ENCODE measurements around the gene AP2A2.

Gene AP2A2

DNA sequence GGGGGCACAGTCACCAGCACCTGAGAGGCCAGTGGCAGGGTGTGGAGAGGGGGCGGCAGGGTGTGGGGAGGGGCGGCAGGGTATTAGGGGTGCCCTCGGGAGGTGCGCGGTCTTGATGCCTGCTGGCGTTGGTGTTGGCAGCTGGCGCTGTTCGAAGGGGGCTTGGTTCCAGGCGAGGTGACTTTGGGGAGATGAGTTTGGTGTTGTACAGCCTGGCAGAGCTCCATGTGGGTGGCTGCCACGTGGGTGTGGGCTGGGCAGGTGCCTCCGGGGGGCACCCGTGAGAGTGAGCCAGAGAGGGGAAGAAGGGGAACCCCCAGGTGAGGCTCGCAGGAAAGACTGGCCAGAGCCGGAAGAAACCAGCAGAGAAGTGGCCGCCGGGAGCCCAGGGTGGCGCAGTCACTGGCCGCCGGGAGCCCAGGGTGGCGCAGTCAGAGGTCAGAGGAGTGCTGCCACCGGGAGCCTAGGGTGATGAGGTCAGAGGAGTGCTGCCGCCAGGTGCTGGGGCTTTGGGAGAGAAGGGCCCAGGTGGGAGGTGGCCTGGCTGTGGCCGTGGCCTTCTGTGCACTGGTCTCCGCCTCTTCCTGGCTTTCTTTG is 66.1 kb downstream of the AP2A2 start:
- DNase-seq (ENCODE audit: insufficient read length, low spot score) (no peak), FAIRE-seq (no peak)

DNA sequence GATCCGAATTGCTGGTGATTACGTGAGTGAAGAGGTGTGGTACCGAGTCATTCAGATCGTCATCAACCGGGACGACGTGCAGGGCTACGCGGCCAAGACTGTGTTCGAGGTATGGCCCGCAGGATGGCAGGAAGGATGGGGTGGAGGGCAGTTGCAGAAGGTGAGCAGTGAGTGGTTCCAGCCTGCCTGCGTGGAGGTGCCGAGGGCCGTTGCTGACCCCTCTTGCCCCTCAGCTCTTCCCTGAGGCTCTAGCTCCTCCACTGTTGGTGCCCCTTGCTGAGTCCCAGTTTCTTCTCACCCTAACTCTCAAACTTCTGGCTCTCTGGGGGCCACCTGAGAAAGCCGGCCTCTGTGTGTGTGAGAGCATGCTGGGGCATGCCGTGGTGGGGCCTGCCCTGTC is 66.9 kb downstream of the AP2A2 start:
- DNase-seq (ENCODE audit: insufficient read length, low spot score) (no peak), FAIRE-seq (no peak)

DNA sequence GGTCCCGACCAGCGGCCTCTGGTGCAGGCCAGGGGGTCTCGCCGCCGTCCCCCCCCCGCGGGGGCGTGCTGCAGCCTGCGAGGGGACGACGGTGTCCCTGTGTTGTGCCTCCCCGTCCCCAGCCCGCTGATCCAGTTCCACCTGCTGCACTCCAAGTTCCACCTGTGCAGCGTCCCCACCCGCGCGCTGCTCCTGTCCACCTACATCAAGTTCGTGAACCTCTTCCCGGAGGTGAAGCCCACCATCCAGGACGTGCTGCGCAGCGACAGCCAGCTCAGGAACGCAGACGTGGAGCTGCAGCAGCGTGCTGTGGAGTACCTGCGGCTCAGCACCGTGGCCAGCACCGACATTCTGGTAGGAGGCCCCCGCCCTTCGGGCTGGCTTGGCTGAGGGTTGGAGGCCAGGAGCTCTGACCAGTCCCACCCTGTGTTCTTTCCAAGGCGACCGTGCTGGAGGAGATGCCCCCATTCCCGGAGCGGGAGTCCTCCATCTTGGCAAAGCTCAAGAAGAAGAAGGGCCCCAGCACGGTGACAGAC is 68.0 kb downstream of the AP2A2 start:
- FAIRE-seq (no peak), DNase-seq (ENCODE audit: insufficient read length, low spot score) (no peak)

DNA sequence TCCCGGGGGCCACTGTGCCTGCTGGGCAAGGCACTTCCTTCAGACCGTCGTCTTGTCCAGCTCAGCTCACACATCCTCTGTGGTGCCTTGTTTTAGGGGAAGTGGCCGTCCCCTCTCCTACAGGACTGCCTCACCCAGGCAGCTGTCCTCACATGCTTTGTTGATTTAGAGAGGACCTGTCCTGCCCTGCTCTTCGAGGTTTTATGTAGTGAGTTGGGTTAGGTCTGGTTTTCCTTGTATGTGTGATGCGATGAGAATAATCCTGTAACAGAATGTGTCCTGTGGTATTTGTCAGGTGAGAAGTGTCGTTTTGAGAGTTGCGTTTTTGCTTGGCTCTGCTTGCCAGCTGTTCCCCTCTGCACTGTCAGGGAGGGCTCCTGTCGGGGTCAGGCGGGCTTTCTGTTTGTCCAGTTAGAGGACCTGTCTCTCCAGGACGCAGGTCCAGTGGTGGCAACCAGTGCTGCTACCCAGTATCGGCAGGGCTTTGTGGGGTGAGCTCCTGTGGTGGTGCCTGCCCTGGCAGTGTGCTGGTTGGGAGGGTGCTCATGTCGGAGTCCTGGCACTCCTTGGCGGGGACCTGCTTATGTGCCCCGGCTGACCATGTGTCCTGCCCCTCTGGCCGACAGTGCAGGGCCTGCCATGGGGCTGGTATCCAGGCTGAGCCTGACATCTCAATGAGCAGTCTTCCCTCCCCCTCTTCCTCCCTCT is 69.5 kb downstream of the AP2A2 start:
- FAIRE-seq = no peak
- DNase-seq (ENCODE audit: insufficient read length, low spot score) = no peak

DNA sequence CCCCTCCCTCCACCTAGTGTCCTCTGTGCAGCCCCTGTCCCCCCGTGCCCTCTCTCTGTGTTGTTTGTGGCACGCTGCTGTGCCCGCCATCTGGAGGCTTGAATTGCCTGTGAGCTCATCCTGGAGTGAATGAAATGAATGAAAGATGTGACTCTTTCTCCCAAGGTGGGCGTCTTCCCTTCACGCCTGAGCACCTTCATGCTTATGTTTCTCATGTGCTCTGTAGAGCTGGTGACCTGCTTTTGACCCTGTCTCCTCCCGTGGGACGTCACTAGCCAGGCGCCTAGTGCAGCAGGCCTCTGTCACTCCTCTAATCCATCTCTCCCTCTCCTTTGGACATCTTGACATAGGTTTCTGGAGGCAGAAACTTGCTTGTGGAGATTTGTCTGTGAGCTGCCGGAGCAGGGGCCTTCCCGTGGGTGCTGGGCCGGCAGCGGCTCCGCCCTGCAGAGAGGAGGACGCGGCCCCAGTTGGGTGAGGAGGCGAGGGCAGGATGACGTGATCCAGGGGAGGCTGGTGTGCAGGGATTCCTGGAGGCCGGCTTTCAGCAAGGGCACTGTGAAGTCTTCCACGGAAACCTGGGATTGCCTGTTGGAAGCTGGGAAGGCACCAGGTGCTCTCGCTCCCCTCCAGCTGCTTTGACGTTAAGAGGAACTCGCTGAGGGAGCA is 70.2 kb downstream of the AP2A2 start:
- DNase-seq (ENCODE audit: insufficient read length, low spot score) = no peak
- no peak for FAIRE-seq

DNA sequence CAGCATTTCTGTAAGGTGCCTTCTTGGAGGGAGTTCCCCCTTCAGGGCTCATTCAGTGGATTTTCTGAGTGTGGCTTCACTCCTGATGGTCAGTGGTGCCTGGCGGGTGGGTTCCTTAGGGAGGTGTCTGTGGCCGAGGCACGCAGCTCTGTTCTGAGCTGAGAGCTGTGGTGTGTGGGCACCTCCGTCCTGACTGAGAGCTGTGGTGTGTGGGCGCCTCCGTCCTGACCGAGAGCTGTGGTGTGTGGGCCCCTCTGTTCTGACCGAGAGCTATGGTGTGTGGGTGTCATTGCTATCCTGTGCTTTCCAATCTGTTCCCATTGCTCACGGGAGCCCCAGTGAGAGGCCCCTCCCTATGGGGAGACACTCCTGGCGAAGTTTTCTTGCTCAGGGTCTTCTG is 71.0 kb downstream of the AP2A2 start:
- no peak for FAIRE-seq

DNA sequence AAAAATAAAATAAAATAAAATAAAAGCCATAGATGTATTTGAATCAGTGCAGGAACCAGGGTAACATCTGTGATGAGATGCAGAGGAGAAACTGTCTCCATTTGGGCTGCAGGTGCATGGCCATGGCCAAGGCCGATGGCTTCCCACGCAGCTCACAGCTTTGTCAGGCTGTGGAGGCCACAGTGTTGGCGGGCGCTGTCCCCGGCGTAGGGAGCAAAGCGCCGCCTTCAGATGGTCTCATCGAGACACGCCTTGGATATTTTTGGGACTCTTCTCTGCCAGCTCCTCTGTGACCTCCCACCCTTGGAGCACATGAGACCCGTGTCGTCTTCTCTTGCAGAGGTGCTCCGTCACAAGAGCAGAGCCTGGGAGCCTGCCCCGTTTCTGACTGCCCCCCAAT is 72.2 kb downstream of the AP2A2 start:
- DNase-seq (ENCODE audit: insufficient read length, low spot score) = no peak
- FAIRE-seq = no peak

More for the DNA sequence above, 71.0 kb downstream of the AP2A2 start:
- no peak for DNase-seq (ENCODE audit: insufficient read length, low spot score)

DNA sequence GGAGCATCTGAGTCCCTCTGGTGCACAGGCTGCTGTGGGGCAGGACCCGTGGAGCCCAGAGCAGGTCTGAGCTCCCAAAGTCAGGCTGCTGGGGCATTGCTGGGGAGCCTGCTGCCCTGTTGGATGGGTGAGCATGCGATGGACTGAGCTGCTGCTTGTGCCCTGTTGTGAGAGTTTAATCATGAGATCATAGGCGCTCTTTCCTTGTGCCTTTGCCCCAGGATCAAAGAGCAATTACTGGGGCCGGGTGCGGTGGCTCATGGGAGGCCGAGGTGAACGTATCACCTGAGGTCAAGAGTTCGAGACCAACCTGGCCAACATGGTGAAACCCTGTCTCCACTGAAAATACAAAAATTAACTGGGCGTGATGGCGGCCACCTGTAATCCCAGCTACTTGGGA is 73.3 kb downstream of the AP2A2 start:
- FAIRE-seq (no peak), DNase-seq (ENCODE audit: insufficient read length, low spot score) (no peak)

DNA sequence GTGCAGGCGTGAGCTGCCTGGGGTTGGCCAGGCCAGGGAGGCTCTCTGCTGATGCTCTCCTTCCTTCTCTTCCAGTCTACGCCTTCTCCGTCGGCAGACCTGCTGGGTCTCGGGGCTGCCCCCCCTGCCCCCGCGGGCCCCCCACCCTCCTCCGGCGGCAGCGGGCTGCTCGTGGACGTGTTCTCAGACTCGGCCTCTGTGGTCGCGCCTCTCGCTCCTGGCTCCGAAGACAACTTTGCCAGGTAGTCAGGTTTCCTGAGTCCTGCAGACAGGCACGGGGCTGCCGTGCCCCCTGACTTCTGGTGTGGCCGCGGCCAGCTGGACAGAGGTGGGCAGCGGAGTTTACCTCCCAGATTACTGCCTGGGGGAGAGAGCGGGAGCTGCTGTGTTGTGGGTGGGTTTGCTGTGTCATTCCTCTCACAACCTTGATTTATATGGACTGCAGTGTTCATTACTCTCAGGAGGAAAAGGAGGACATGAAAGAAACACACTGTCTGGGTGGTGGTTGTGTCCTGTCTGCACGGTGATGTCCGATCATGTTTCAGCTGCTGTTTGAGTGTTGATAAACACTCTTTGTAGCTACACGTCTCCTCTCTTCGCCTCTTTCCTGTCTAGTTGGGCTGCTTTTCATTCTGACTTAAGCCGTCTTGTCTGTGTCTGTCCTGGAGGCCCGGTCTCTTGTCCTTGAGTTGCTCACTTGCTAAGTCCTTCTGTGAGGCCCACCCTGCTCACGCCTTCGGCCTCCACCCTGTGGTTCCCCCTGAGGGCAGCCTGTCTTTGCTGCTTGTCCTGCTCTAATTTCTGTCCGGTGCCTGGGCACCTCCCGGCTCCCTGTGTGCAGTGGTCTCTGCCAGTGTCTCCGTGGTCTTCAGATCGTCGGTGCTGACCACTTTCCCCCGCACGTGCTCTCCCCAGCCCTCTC is 74.9 kb downstream of the AP2A2 start:
- FAIRE-seq (no peak), DNase-seq (ENCODE audit: insufficient read length, low spot score) (no peak)

DNA sequence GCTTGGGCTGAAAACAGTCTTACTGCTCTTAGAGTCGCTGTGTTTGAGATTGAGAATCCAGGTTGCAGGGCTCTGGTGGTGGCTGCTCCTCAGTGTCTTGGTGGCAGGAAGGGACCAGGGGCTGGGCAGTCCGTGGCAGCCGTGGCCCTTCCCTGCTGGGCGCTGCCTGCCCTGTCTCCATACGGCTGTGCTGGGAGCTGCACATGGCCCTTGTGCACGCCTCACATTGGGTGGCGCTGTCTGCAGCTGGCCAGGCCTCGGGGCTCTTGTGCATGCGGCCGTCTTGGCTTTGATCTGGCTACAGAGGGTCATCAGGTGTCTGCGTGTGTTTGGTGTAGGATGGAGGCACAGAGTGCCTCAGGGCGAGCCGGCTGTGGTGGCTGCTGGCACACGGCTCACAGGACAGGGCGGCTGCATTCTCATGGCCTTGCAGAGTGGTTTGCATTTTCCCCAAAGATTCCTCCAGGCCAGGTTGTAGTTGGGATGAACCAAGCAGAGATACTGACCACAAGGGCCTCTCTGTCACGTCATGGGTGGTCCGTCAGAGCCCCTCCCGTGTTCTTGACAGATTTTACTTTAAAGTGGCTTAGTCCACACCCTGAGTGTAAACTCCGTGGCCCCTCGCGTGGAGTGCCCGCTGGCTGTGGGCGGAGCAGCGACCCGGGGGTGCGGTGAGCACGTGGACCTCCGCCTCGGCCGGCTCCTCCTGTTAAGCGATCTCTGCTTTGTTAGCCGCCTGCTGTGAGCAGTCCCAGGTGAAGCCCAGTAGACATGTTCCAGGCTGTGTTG is 76.1 kb downstream of the AP2A2 start:
- no peak for FAIRE-seq
- DNase-seq (ENCODE audit: insufficient read length, low spot score) = no peak

DNA sequence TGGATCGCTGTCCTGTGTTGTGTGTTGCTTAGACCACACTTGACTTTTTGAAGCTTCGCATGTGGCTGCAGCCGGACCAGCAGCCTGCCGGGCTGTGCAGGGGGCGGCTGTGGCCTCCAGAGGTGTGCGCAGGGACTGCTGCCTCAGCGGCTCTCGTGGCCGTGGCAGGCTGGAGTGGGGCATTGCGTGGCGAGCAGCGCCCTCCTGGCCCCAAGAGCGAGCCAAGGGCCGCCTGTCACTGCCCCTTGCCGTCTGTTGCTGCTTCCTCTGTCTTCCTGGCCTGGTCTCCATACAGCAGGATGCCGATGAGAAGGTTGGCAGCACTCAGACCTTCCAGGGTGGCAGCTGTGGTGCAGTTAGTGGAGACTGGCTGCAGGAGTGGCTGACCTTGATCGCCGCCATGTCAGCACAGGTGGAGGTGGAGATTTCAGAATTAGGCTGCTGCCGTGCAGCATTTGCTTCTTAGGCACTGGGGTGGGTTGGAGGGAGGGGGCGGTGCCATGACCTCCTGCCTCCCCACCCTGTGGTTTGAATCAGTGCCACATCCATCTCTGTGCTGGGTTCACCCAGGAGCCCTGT is 76.8 kb downstream of the AP2A2 start:
- FAIRE-seq = no peak
- DNase-seq (ENCODE audit: insufficient read length, low spot score) = no peak

DNA sequence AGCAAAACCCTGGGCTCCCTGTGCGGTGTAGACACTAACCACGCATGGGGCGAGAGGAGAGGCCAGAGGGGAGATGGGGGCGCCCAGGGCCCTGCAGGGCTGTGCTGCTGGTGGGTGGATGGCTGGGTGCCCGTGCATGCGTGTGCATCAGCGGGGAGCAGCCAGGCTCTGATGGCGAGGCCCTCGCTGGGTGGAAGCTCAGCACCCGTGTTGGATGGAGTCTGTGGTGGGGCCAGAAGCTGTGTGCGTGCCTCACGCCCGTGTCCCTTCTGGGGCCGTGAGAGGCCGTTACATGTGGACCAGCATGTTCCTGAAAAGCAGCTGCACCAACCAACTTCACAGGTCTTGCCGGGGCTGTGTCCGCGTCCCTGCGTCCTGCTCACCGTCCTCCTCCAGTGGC is 77.5 kb downstream of the AP2A2 start:
- DNase-seq (ENCODE audit: insufficient read length, low spot score) (no peak), FAIRE-seq (no peak)

DNA sequence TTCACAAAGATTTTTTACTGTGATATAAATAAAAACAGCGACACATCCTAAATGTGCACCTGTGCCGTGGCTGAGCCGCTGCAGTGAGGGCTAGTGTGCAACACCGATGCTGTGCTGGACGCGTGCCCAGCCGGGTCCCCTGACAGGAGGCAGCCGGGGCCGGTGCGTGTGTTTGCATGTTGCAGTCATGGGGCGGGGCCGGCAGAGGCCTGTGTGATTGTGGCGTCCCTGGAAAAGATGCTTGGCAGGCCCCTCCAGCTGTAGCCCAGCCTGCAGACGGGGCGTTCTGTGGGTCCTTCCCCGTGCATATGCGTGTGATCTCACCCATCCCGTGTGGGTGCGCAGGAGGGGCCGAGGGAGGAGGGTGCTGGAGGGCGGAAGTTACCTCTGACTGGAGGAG is 80.3 kb downstream of the AP2A2 start:
- no peak for FAIRE-seq
- no peak for DNase-seq (ENCODE audit: insufficient read length, low spot score)

DNA sequence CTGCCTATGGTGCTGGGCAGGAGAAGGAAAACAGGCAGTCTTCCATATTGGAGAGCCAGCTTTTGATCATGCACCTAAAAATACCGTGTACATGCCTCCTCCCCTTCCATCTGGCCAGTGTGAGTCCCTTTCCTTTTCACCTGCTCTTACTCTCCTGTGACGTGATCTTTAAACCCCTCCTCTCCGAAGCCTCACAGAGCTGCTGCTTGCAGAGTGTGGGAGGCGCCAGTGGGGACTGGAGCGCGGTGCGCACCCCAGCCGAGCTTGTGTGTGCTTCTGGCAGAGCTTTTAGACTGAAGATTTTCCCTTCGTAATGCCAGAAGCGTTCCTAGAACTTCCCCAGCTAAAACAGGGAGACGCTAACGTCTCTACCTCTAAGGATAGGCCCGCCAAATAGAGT is 81.1 kb downstream of the AP2A2 start:
- no peak for FAIRE-seq
- no peak for DNase-seq (ENCODE audit: insufficient read length, low spot score)

DNA sequence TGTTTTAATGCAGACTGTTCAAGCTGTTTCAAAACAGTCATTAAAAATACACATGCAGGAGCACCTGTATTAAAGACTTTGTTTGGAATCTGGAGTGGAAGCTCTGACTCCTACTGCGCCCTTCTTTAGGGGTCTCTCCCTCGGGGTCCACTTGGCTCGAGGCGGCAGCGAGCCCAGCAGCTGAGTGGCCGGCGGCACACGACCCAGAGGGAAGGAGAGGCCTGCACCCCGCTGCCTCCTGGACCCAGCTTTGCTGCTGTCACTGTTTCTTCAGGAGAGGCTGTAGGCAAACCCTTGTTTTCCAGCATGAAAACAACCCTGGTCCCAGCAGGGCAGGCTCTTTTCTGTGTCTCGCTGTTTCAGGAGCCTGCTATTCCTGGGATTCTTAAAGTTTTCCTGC is 81.6 kb downstream of the AP2A2 start:
- FAIRE-seq = no peak

DNA sequence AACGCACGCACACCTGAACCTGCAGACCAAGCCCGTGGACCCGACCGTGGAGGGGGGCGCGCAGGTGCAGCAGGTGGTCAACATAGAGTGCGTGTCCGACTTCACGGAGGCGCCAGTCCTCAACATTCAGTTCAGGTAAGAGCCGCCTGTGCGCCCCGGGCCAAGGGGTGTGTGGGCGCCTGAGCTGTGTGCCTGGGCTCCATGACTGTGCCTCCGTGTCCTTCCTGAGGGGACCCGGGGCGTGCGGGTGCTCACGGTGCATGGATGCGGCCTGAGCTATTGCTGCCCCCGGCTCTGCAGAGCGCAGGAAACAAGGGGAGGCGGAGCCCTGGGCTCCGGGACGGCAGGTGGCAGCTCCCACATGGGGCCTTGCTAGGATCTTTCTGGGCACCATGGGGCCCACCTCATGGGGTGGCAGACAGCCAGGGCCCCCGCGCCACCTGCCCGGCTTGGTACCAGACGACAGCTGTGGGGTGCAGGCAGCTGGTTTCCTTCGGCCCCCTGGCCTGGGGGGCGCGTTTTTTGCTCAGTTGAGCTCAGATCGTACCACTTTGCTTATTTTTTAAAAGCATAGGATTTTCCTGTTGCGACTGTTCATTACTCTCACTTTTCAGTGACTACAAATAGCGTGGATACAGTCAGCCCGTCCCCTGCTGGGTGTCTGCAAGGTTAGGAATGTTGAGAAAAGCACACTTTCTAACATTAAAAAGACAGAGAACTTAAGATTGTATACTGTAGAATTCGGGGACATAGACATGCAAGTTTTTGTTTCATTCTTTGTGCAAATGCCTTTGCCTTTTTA is 82.5 kb downstream of the AP2A2 start:
- no peak for DNase-seq (ENCODE audit: insufficient read length, low spot score)
- FAIRE-seq = no peak

More for the DNA sequence above, 81.6 kb downstream of the AP2A2 start:
- no peak for DNase-seq (ENCODE audit: insufficient read length, low spot score)

DNA sequence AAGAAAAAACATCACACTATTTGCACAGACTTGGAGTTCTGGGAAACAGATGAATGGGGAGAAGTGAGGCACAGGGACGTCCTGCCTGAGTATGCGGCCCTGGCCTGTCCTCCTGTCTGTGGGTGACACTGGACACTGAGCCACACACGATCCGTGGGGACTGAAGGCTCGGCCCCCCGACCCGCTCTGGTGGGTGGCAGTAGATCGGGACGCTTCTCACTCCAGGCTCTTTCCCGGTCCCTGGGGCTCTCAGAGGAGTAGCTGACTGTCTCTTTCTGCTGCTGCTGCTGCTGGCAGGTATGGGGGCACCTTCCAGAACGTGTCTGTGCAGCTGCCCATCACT is 83.1 kb downstream of the AP2A2 start:
- no peak for FAIRE-seq
- DNase-seq (ENCODE audit: insufficient read length, low spot score) = no peak

DNA sequence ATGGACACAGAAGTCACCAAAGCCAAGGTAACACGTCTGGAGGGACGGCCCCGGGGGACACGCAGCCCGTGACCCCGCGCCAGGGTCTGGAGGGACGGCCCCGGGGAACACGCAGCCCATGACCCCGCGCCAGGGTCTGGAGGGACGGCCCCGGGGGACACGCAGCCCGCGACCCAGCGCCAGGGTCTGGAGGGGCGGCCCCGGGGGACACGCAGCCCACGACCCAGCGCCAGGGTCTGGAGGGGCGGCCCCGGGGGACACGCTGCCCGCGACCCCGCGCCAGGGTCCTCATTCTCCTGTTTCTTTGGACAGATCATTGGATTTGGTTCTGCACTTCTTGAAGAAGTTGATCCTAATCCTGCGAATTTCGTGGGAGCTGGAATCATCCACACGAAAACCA is 83.7 kb downstream of the AP2A2 start:
- FAIRE-seq (no peak), DNase-seq (ENCODE audit: insufficient read length, low spot score) (no peak)

DNA sequence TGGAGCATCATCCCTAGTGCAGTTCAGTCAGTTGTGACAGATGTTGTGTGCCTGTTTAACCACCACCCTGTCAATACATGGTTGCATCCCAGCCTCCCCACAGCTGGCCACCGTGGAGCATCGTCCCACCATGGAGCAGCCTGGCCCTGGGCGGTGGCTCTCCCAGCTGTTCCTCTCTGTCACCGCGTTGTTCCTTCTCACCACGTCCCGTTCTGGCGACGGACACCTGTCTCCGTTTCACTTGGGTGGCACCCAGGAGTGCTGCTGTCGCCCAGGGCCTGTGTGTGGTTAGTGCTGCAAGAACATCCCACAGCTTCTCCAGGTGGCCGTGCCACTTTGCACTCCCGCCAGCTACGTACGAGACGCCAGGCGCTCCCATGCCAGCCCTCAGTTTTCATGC is 84.3 kb downstream of the AP2A2 start:
- DNase-seq (ENCODE audit: insufficient read length, low spot score) = no peak
- FAIRE-seq = no peak

Data from HTR-8/SVneo (cell line).